K562 (cell line): ENCODE results near the gene PALMD. TPM values are rescaled to one million over a fixed set of nuclear protein-coding genes. Genes with fewer than 3 reads are reported as not detected.

Experiments used
- ADNP ChIP-seq: fragments of 200-800 bp; sonication (Bioruptor generic); IDR thresholded peaks from 2 replicates; pipeline ENCODE4 v1.6.1; 2016; ENCODE audit warnings: missing genetic modification characterization, missing compliant biosample characterization
- CBFA2T2 ChIP-seq: fragments of 450-650 bp; conservative IDR thresholded peaks from 2 replicates; pipeline ENCODE4 v1.6.1; 2017; ENCODE audit warnings: mild to moderate bottlenecking
- CBX1 ChIP-seq: sonication (generic); IDR thresholded peaks from 2 replicates; pipeline ENCODE4 v1.6.1; 2016; ENCODE audit warnings: antibody characterized with exemption, low read depth, mild to moderate bottlenecking
- CREB3L1 ChIP-seq: fragments of 450-650 bp; IDR thresholded peaks from 2 replicates; pipeline ENCODE4 v1.6.1; 2014; ENCODE audit warnings: low read depth, mild to moderate bottlenecking, moderate library complexity, borderline replicate concordance
- DPF2 ChIP-seq: fragments of 450-650 bp; IDR thresholded peaks from 2 replicates; pipeline ENCODE4 v1.6.1; 2016
- MTA2 ChIP-seq: fragments of 450-650 bp; IDR thresholded peaks from 2 replicates; pipeline ENCODE4 v1.6.1; 2016; ENCODE audit warnings: low read depth
- TCF3 ChIP-seq: sonication (generic); formaldehyde crosslinking; IDR thresholded peaks from 2 replicates; pipeline ENCODE4 v1.4.0; 2020; ENCODE audit warnings: mild to moderate bottlenecking, missing genetic modification reagents
- YBX1 ChIP-seq: fragments of 450-650 bp; IDR thresholded peaks from 2 replicates; pipeline ENCODE4 v1.7.1; 2016; ENCODE audit warnings: mild to moderate bottlenecking
- ZFP36 ChIP-seq: fragments of 150-350 bp; IDR thresholded peaks from 2 replicates; pipeline ENCODE4 v1.6.1; 2018; ENCODE audit warnings: low read length, low read depth; ENCODE audit not compliant: partially characterized antibody
- ZNF121 ChIP-seq: sonication (generic); formaldehyde crosslinking; conservative IDR thresholded peaks from 2 replicates; pipeline ENCODE4 v1.8.0; 2022; ENCODE audit warnings: missing genetic modification reagents
- ZNF57 ChIP-seq: fragments of 450-650 bp; formaldehyde crosslinking; IDR thresholded peaks from 2 replicates; pipeline ENCODE4 v1.4.0; 2020; ENCODE audit warnings: mild to moderate bottlenecking, moderate library complexity
- ZNF592 ChIP-seq: fragments of 450-650 bp; IDR thresholded peaks from 2 replicates; pipeline ENCODE4 v1.6.1; 2017; ENCODE audit warnings: antibody characterized with exemption, mild to moderate bottlenecking
- ZNF76 ChIP-seq: fragments of 250-450 bp; sonication (Bioruptor Pico); IDR thresholded peaks from 2 replicates; pipeline ENCODE4 v1.4.0; 2020; ENCODE audit warnings: mild to moderate bottlenecking, moderate library complexity, borderline replicate concordance
- ZNF79 ChIP-seq: fragments of 250-450 bp; sonication (Bioruptor Pico); IDR thresholded peaks from 2 replicates; pipeline ENCODE4 v1.4.0; 2020; ENCODE audit warnings: low read depth, mild to moderate bottlenecking, moderate library complexity
- polyA plus RNA-seq, 8 experiments: library from polyadenylated mRNA; depleted of rRNA in 4 of 8; stranded (reverse) in 5 of 8; unstranded in 3 of 8; fragments of >200 nt; fragmentation: Nextera tagmentation in 2 of 8; fragmentation: Illumina TruSeq in 1 of 8; extraction: Ambion mirVana in 2 of 8; extraction: Trizol in 1 of 8; gene quantifications; 2 replicates each; pipeline versions ENCODE4 v1.2.1 to v1.2.3, GENCODE V29; 2011 to 2014; ENCODE audit warnings: inconsistent platforms in 1 of 8, missing spikeins in 1 of 8
- total RNA-seq, 7 experiments: library from RNA; depleted of rRNA in 6 of 7; stranded (reverse); fragments of >200 nt in 6 of 7; fragmentation: Illumina TruSeq in 2 of 7; extraction: Trizol in 2 of 7; gene quantifications; 2 replicates each; pipeline versions ENCODE4 v1.2.1 to v1.2.3, GENCODE V29; 2011 to 2021; ENCODE audit warnings: low replicate concordance in 1 of 7
- TF ChIP-seq, protein P1 (sequence below): fragments of 250-450 bp; sonication (Bioruptor Pico); IDR thresholded peaks from 2 replicates; pipeline ENCODE4 v1.5.0; 2021
- TF ChIP-seq, protein P2 (sequence below): fragments of 250-450 bp; sonication (Bioruptor Pico); IDR thresholded peaks from 2 replicates; pipeline ENCODE4 v1.9.0; 2021; ENCODE audit warnings: mild to moderate bottlenecking
- TF ChIP-seq, protein P3 (sequence below): IDR thresholded peaks from 3 replicates; pipeline ENCODE4 v1.6.1; 2011; ENCODE audit warnings: borderline replicate concordance, mild to moderate bottlenecking; ENCODE audit not compliant: insufficient read length, insufficient read depth

The PALMD gene
- total and polyA plus RNA-seq, 9 of the 15 experiments (the other 6 are each of a cell fraction or from before 2014, with no cell fraction given), result 2.7 to 13.5 (median 5.4) TPM

DNA sequence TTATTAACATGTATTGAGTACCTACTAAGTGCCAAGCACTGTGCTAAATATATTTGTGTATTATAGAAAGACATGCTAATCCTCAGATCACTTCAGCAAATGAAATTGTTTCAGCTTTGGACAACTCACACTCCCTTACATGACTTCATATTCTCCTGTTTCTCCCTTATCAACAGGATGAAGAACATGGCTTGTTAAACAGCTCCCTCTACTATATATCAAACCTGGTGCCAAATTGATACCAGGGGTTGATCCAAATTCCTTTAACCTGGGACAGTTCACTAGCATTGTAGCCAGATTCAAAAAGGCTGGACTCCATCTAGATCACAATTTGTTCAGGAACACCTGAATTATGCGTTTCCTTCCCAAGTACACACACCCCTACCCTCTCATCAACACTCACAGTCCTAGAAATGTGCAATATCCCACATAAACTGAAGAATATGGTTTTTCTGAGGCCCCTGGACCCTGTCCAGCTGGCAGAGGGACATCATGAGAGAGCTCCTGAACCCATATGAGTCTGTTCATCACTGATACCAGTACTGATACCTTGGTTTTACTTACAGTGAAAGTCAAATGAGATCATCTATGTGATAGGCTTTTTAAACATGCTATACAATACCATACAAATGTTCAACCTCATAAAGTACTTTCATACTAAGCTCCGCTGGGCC, 47.0 kb upstream of the PALMD start (continued):
- TF ChIP-seq ZNF121 (CRISPR knock-in tag) (no peak), CREB3L1 (no peak), CBX1 (no peak), CBFA2T2 (0 out of 2 replicates have a peak, but pooled peaks have one; percentile 10), ZFP36 (no peak), DPF2 (no peak), ADNP (tag) (0 out of 2 replicates have a peak, but pooled peaks have one; percentile 18), TCF3 (CRISPR knock-in tag) (no peak), ZNF57 (CRISPR knock-in tag) (no peak), YBX1 (no peak), ZNF592 (peak; percentile 47), ZNF79 (CRISPR knock-in tag) (no peak), ZNF76 (CRISPR knock-in tag) (no peak), MTA2 (no peak)
- TF ChIP-seq, protein P1, sequence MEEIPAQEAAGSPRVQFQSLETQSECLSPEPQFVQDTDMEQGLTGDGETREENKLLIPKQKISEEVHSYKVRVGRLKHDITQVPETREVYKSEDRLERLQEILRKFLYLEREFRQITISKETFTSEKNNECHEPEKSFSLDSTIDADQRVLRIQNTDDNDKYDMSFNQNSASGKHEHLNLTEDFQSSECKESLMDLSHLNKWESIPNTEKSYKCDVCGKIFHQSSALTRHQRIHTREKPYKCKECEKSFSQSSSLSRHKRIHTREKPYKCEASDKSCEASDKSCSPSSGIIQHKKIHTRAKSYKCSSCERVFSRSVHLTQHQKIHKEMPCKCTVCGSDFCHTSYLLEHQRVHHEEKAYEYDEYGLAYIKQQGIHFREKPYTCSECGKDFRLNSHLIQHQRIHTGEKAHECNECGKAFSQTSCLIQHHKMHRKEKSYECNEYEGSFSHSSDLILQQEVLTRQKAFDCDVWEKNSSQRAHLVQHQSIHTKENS, result no peak
- TF ChIP-seq, protein P2, sequence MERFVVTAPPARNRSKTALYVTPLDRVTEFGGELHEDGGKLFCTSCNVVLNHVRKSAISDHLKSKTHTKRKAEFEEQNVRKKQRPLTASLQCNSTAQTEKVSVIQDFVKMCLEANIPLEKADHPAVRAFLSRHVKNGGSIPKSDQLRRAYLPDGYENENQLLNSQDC (CRISPR knock-in tag), result no peak
- TF ChIP-seq, protein P3, sequence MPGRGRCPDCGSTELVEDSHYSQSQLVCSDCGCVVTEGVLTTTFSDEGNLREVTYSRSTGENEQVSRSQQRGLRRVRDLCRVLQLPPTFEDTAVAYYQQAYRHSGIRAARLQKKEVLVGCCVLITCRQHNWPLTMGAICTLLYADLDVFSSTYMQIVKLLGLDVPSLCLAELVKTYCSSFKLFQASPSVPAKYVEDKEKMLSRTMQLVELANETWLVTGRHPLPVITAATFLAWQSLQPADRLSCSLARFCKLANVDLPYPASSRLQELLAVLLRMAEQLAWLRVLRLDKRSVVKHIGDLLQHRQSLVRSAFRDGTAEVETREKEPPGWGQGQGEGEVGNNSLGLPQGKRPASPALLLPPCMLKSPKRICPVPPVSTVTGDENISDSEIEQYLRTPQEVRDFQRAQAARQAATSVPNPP, result no peak
